Stimulated activated CD8-positive, alpha-beta memory T cell treated with anti-CD3 and anti-CD28 coated beads, Interleukin-7, amount 100 ng/mL, for 4 hours (primary cell): Measurements from ENCODE around the gene MRPL40.

Experiments used
- DNase-seq, 2 donors: peaks; one replicate each; pipeline ENCODE4 v3.0.0-alpha.2; 2020; ENCODE audit warnings: low read depth in 2 of 2

The MRPL40 gene

DNA sequence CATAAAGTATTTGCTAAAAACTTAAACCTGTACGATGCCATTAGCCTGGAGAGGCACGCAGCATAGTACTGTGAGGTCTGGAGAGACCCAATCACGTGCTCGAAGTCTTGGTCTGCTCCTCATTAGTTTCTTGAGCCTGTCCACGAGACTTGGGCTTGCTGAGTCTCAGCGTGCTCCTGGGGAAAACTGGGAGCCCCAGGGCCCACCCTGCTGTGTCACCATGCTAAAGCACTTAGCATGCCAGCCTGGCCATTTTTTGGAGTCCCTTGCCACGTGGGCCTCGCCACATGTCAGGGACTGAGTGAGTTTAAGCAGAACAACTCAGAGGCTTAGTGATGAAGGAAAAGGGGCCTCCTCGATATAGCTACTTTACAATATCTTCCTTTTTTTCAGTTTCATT, 50.0 kb downstream of the MRPL40 start:
- DNase-seq, result no peak

DNA sequence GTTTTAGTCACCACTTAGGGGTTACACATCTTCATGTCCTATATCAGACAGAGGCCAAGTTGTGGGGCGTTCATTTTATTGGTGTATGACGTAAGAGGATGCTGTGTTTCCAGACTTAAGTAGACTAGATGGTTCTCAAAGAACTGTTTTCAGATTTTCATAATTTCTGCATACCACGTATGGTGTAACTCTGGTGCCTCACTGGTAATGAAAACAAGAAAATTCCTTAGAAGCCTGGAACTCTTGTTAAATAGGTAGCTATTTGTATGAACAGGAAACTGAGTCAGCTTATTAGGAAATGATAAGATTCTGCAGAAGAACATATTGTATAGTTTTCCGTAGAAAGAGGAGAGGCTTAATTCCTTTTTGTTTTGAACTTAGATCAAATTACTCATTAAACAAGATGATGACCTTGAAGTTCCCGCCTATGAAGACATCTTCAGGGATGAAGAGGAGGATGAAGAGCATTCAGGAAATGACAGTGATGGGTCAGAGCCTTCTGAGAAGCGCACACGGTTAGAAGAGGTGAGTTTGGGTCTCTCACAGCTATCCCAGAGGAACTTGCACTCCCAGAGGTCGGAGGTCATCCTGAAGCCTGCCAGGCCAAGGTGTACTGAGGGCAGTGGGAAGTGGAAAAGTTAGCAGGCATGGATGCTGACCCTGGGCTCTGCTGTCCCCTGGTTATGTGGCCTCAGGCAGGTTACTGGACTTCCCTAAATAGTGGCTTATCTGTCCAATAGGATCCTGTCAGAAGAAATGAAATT, 51.3 kb downstream of the MRPL40 start:
- DNase-seq, result no peak
